HG03108 (cell line): ENCODE data around the gene NCKAP5.

ENCODE experiments used
- ATAC-seq: cut with Tn5 transposase; IDR thresholded peaks from one replicate; pipeline ENCODE4 v1.9.1; 2021; ENCODE audit warnings: moderate library complexity; ENCODE audit not compliant: unreplicated experiment

NCKAP5 gene

GRCh38 chr2:133498662-133499585 is 69.3 kb downstream of the NCKAP5 start:
- peak; percentile 77 for ATAC-seq

DNA sequence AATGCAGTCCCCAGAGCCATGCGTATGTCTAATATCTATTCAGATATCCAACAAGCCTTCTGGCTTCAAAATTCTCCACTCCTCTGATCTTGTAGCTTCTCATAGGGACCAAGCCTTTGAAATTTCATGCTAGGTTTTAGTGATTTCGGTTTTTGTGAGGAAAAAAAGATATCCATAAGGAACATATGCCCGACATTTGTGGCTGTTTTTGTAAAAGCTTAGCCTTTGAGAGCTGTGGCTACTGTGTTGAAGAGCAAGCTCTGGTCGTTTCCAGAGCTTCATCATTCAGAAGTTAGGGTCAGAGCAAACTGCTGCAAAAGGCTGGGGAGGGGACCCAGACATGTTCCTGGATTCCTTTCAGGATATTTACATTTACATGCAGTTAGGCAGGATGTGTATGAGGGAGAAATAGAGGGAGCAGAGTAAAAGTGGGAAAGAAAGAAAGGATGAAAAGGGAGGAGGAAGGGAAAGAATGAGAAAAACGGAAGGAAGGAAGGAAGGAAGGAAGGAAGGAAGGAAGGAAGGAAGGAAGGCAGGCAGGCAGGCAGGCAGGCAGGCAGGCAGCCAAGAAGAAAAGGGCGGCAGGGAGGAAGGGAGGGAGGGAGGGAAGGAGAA is 70.2 kb downstream of the NCKAP5 start:
- ATAC-seq = no peak

DNA sequence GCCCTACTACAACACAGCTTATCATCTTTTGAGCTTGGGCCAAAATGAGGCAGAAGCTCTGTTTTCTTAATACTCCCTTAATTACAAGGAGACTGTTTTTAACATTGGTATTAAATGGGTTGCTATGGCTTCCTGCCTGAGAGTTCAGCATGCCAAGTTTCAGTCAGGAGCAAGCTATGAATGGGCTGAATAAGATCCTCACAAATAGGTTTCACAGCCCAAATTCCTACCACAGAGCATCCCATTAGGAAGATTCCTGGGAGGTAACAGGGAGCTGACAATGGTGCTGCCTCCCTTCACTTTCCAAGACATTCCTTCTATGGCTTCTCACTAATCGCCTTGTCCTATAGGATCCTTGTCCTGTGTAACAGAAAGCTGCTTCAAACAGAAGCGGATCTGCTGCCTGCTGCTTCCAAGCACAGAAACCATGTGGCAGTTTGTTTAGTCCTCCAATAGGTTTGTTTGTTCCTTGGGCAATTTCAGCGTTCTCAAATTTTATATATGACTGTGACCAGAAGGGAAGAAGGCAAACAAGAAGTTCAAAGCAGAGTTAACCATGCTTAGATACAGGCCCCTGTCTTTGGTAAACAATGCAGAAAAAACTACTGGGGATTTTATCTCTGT is 70.9 kb downstream of the NCKAP5 start:
- ATAC-seq = no peak

GRCh38 chr2:133496501-133497269 is 71.6 kb downstream of the NCKAP5 start:
- no peak for ATAC-seq

DNA sequence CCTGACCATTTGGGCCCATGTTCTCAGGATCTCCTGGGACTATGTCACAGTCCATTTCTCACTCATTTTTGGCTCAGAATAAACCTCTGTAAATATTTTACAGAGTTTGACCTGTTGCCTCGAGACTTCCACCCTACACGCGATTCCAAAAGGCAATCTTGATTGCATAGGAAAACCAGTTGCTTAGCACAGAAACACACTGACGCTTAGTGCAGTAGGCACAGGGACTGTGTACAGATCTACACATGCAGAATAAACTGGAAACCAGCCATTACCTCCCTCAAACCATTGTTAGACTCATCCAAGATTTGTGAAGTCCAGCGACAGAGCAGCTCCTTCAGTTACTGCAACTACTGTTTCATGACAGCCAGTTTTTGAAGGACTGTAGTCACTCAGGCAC is 73.0 kb downstream of the NCKAP5 start:
- ATAC-seq = no peak

- ATAC-seq = no peak
Observed at GRCh38 chr2:133492719-133493380, 75.4 kb downstream of the NCKAP5 start.

DNA sequence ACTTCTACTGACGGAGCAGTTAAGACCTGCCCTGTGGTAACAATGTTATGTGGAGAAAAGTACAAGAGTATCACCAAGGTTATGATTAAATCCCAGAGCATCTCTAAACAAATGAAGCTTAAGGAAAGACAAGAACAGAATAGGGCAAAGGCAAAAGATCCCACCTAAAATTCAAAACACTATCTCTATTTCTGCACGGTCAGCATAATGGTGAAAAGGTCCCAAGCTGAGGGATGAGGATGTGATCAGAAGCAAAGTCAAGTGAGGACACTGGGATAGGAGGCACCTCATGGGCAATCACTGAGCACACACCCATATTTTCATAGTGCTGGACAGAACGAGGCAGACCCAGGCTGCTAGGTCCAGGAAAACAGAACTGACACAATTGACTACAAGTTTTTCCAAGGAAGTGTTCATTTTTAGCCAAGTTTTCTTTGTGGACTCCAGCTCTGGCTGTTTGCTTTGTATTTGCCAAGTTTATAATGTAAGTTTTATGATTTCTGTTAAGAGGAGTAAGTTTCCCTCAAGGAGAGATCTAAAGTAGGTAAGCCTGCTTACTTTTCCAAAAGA is 77.8 kb downstream of the NCKAP5 start:
- no peak for ATAC-seq

DNA sequence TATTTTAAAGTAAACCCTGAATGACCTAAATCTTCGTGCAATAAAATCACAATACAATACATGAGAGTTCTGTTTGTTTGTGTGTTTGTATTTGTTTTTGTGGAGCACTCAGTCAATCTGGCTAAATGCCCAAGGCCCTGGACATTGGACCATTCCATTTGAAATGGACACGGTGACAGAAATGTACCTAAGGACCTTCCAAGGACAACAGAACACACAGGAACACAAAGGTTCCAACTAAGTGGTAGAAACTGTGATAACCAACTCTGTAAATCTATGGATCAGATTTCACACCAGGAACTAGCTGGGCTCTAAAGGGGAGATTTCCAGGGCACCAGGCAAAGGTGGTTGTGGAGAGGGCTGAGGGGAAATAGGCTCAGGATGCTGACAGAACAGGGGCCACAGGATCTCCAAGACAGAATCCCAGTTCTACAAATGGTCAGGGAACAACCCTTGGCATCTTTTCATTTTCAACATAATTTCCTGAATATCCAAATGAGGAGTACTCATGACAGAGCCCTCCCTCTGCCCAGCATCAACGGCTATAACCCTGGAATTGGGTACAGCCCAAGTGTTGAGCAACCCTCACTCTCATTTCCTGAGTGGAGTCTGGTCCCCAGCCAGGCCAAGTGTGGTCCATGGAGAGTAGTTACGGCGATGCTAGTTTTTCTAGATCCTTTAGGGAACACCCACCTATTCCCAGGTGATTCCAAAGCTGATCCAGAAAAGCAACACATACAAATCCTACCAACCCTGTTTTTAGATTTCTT is 78.4 kb downstream of the NCKAP5 start:
- no peak for ATAC-seq

GRCh38 chr2:133489146-133489545 is 79.1 kb downstream of the NCKAP5 start:
- no peak for ATAC-seq

DNA sequence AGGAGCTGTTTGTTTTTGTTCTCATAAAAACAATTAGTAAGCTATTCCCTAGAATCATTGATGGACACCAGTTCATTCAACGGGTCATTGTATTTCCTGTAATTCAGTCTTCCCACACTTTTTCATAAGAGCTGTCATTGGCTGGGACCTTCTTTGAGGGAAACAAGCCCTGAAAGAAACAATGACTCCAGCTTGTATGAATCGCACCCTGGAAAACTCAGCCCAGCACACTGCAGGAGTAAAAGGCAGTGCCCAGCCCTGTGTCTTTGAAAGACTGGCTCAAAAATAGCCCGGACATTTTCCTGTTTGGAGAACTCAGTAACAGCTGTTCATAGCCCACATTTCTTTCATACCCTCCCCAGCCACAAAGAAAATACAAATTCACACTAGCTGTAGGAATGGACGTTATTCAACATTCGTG is 81.5 kb downstream of the NCKAP5 start:
- no peak for ATAC-seq

- no peak for ATAC-seq
Observed at GRCh38 chr2:133485868-133486267, 82.4 kb downstream of the NCKAP5 start.

DNA sequence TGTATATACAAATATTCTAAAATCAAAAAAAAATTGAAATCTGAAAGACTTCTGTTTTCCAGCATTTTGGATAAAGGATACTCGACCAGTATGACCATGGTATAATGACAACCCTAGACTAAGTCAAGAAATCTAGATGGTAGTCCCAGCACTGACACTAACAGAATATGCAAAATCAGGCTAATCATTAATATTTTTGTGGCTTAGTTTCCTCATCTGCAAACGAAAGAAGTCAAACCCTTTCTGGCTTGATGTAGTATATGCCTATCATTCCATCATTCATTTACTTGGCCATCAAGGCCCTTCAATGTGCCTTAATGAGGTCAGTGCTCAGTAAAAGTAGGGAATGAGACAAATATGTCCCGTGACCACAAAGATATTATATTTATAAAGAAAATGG is 83.5 kb downstream of the NCKAP5 start:
- no peak for ATAC-seq

GRCh38 chr2:133484106-133484505 is 84.2 kb downstream of the NCKAP5 start:
- no peak for ATAC-seq

- no peak for ATAC-seq
Observed at GRCh38 chr2:133483181-133483580, 85.1 kb downstream of the NCKAP5 start.

GRCh38 chr2:133480707-133481429 is 87.4 kb downstream of the NCKAP5 start:
- ATAC-seq = no peak

DNA sequence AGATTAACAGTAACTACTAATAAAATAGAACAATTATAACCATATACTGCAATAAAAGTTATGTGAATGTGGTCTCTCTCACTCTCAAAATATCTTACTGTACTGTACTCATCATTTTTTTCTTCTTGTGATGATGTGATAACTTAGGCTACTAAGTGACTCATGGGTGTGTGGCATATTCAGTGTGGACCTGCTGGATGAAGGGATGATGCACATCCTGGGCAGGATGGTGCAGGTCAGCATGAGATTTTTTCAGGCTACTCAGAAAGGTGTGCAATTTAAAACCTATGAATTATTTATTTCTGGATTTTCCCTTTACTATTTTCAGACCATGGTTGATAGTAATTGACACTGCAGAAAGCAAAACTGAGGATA is 90.7 kb downstream of the NCKAP5 start:
- no peak for ATAC-seq

DNA sequence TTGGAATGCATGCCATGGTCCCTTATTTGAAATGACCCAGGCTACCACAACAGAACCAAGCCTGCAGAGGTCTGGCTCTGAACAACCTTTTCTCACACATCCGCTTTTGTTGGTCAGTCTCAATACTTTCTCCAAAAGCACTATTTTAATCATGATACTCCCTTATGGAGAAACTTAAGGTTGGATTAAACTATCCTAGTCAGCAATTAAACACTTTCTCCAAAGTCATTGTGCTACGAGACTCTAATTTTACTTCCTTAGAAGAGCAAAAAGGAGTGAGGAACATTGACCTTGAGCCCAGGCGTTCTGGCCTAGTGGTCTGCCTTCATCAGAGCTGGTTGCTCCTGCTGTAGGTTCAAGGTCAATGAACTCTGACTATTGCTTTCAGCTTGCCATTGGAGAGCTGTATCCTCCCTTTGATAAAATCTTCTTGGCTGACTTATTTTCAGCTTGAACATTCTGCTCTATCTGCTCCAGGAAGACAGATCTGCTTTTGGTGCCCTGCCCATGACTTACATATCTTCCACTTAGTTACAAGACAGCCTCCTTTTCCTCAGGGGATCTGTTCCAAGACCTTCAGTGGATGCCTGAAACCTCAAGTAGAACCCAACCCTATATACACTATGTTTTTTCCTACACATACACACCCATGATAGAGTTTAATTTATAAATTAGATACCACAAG is 91.2 kb downstream of the NCKAP5 start:
- no peak for ATAC-seq

- no peak for ATAC-seq
Observed at GRCh38 chr2:133476286-133476685, 92.0 kb downstream of the NCKAP5 start.
